ENCODE data around the gene EMD. TPM values are rescaled to one million over a fixed set of nuclear protein-coding genes. Genes with fewer than 3 reads are reported as not detected.
A peak's percentile ranks its signal among the peaks of the same experiment; 100 is the strongest.

The EMD gene
- total and polyA plus RNA-seq, 10 of the 15 experiments (the other 5 are each of a cell fraction or from before 2014, with no cell fraction given): 0.76 to 100 (median 43.2) TPM

DNA sequence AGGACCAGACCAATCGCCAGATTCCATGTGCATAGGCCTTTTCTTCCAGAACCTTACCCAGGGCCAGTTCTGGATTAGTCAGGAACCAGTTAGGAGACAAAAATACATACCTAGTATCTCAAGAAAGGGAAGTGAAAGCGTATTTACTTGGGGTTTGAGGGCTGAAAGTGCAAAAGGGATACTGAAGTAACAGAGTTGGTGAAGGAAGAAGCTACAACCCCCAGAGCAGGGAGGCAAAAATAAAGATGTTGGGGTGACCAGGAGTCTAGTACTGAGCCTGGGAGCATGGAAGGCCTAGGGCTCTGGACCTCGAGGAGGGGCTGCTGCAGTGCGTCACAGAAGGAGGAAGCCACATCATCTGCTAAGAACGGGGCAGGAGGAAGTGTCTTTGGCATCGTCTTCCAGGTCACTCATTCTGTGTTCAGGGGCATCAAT is 45.2 kb upstream of the EMD start (continued):
- TF ChIP-seq EP300 (IDR thresholded peaks at IDR 0.05; ENCODE audit: borderline replicate concordance in 1 of 2, control insufficient read depth in 1 of 2, low read depth in 2 of 2, low read length in 2 of 2) (0 out of 4 replicates have a peak, but pooled peaks of 1 of the 2 experiments have one; percentile 33), DPF2 (IDR thresholded peaks at IDR 0.05) (no peak; the same call in 1 of the 2 replicates), RCOR1 (conservative IDR thresholded peaks at IDR 0.05; ENCODE audit: low read depth, low read length) (no peak), SKIL (IDR thresholded peaks at IDR 0.05; ENCODE audit: low read depth, poor library complexity, severe bottlenecking) (no peak), NFYA (IDR thresholded peaks at IDR 0.05; ENCODE audit: borderline replicate concordance, low read depth, low read length) (no peak), GABPA (IDR thresholded peaks at IDR 0.05; ENCODE audit: low read depth) (no peak), MEF2B (IDR thresholded peaks at IDR 0.05; ENCODE audit: partially characterized antibody, poor library complexity, severe bottlenecking) (peak; percentile 51), ZBED1 (IDR thresholded peaks at IDR 0.05; ENCODE audit: borderline replicate concordance) (no peak), SPI1 (IDR thresholded peaks at IDR 0.05; ENCODE audit: borderline replicate concordance, insufficient read depth, low read depth, low read length) (peak; percentile 95), ZNF24 (IDR thresholded peaks at IDR 0.05) (no peak), CHD4 (IDR thresholded peaks at IDR 0.05) (no peak), SREBF2 (IDR thresholded peaks at IDR 0.05; ENCODE audit: low read length) (no peak), IRF4 (IDR thresholded peaks at IDR 0.05; ENCODE audit: low read depth, low read length) (peak; percentile 76), IKZF2 (IDR thresholded peaks at IDR 0.05) (peak; percentile 86 to 88), SUZ12 (IDR thresholded peaks at IDR 0.05; ENCODE audit: unreplicated experiment) (no peak), SREBF1 (IDR thresholded peaks at IDR 0.05; ENCODE audit: low read length) (no peak), NFYB (IDR thresholded peaks at IDR 0.05; ENCODE audit: insufficient read depth, low read depth, low read length) (no peak), MTA2 (IDR thresholded peaks at IDR 0.05; ENCODE audit: low read depth) (peak; percentile 32), NBN (IDR thresholded peaks at IDR 0.05) (0 out of 2 replicates have a peak, but pooled peaks have one; percentile 17), MXI1 (IDR thresholded peaks at IDR 0.05; ENCODE audit: low read depth, low read length) (no peak), SMC3 (IDR thresholded peaks at IDR 0.05; ENCODE audit: borderline replicate concordance, low read length) (no peak), MEF2A (IDR thresholded peaks at IDR 0.05; ENCODE audit: insufficient read depth, low read depth, low read length) (peak; percentile 66), ZNF622 (IDR thresholded peaks at IDR 0.05) (no peak), ZZZ3 (IDR thresholded peaks at IDR 0.05; ENCODE audit: control insufficient read depth, insufficient read length, low read depth) (no peak), JUNB (IDR thresholded peaks at IDR 0.05) (no peak)
- TF ChIP-seq, protein P1, sequence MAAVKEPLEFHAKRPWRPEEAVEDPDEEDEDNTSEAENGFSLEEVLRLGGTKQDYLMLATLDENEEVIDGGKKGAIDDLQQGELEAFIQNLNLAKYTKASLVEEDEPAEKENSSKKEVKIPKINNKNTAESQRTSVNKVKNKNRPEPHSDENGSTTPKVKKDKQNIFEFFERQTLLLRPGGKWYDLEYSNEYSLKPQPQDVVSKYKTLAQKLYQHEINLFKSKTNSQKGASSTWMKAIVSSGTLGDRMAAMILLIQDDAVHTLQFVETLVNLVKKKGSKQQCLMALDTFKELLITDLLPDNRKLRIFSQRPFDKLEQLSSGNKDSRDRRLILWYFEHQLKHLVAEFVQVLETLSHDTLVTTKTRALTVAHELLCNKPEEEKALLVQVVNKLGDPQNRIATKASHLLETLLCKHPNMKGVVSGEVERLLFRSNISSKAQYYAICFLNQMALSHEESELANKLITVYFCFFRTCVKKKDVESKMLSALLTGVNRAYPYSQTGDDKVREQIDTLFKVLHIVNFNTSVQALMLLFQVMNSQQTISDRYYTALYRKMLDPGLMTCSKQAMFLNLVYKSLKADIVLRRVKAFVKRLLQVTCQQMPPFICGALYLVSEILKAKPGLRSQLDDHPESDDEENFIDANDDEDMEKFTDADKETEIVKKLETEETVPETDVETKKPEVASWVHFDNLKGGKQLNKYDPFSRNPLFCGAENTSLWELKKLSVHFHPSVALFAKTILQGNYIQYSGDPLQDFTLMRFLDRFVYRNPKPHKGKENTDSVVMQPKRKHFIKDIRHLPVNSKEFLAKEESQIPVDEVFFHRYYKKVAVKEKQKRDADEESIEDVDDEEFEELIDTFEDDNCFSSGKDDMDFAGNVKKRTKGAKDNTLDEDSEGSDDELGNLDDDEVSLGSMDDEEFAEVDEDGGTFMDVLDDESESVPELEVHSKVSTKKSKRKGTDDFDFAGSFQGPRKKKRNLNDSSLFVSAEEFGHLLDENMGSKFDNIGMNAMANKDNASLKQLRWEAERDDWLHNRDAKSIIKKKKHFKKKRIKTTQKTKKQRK (IDR thresholded peaks at IDR 0.05; ENCODE audit: low read depth, low read length): no peak
- TF ChIP-seq, protein P2, sequence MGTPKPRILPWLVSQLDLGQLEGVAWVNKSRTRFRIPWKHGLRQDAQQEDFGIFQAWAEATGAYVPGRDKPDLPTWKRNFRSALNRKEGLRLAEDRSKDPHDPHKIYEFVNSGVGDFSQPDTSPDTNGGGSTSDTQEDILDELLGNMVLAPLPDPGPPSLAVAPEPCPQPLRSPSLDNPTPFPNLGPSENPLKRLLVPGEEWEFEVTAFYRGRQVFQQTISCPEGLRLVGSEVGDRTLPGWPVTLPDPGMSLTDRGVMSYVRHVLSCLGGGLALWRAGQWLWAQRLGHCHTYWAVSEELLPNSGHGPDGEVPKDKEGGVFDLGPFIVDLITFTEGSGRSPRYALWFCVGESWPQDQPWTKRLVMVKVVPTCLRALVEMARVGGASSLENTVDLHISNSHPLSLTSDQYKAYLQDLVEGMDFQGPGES (IDR thresholded peaks at IDR 0.05): no peak
